ENCODE results near the gene KIF2A.

KIF2A gene

GRCh38 chr5:62419609-62420008 is 113.6 kb downstream of the KIF2A start:
- no peak for TF ChIP-seq CTCF (IDR thresholded peaks at IDR 0.05; ENCODE audit: low read length)
- no peak for TF ChIP-seq EZH2phosphoT487 (IDR thresholded peaks at IDR 0.05; ENCODE audit: low read length)
- no peak for TF ChIP-seq EZH2 (optimal IDR thresholded peaks at IDR 0.05; ENCODE audit: low read depth, low read length)
- Histone ChIP-seq H3K9me2 (replicated peaks; ENCODE audit: insufficient read depth, low read length) (no peaks in the 10 kb centered on the region), H2AFZ (ENCODE audit: low read length) (no peak overlapping the region), H4K20me1 (ENCODE audit: insufficient read depth, low read length) (no peaks in the 10 kb centered on the region; the same call in 1 of the 2 replicates), H3K79me2 (ENCODE audit: low read length) (peaks cover 99% of the 10 kb centered on the region), H3F3A (ENCODE audit: insufficient read depth, low read length) (0 out of 2 replicates have a peak, but pooled peaks cover 6% of the 10 kb centered on the region), H3K4me2 (ENCODE audit: low read depth, low read length) (no peak overlapping the region), H3K9me3 (replicated peaks; ENCODE audit: insufficient read depth, low read length) (no peaks in the 10 kb centered on the region), H3K9ac (ENCODE audit: low read length) (no peak overlapping the region), H3K36me3 (replicated peaks; ENCODE audit: insufficient read depth, low read length) (no peaks in the 10 kb centered on the region), H3K27me3 (replicated peaks; ENCODE audit: insufficient read depth, low read length) (no peaks in the 10 kb centered on the region), H3K4me3 (ENCODE audit: low read length) (no peak overlapping the region), H3K4me1 (ENCODE audit: low read length) (peaks cover under 1% of the 10 kb centered on the region; the same call in 1 of the 2 replicates), H3K27ac (ENCODE audit: low read length) (no peak overlapping the region)
- no peak for DNase-seq

GRCh38 chr5:62421414-62421813 is 115.4 kb downstream of the KIF2A start:
- Histone ChIP-seq H3K9me3 (replicated peaks; ENCODE audit: insufficient read depth, low read length) (no peaks in the 10 kb centered on the region), H3K27ac (ENCODE audit: low read length) (no peak overlapping the region), H3K27me3 (replicated peaks; ENCODE audit: insufficient read depth, low read length) (no peaks in the 10 kb centered on the region), H3K36me3 (replicated peaks; ENCODE audit: insufficient read depth, low read length) (no peaks in the 10 kb centered on the region), H3K79me2 (ENCODE audit: low read length) (peaks cover 99% of the 10 kb centered on the region), H3K4me2 (ENCODE audit: low read depth, low read length) (no peak overlapping the region), H3F3A (ENCODE audit: insufficient read depth, low read length) (0 out of 2 replicates have a peak, but pooled peaks cover 6% of the 10 kb centered on the region), H3K4me1 (ENCODE audit: low read length) (no peaks in the 10 kb centered on the region), H3K9ac (ENCODE audit: low read length) (no peak overlapping the region), H3K4me3 (ENCODE audit: low read length) (no peak overlapping the region), H3K9me2 (replicated peaks; ENCODE audit: insufficient read depth, low read length) (no peaks in the 10 kb centered on the region), H4K20me1 (ENCODE audit: insufficient read depth, low read length) (no peaks in the 10 kb centered on the region; the same call in 1 of the 2 replicates), H2AFZ (ENCODE audit: low read length) (no peak overlapping the region)
- TF ChIP-seq EZH2phosphoT487 (IDR thresholded peaks at IDR 0.05; ENCODE audit: low read length) (no peak), EZH2 (optimal IDR thresholded peaks at IDR 0.05; ENCODE audit: low read depth, low read length) (no peak), CTCF (IDR thresholded peaks at IDR 0.05; ENCODE audit: low read length) (no peak)
- DNase-seq, result no peak

- TF ChIP-seq EZH2phosphoT487 (IDR thresholded peaks at IDR 0.05; ENCODE audit: low read length) (no peak), EZH2 (optimal IDR thresholded peaks at IDR 0.05; ENCODE audit: low read depth, low read length) (no peak), CTCF (IDR thresholded peaks at IDR 0.05; ENCODE audit: low read length) (no peak)
- no peaks in the 10 kb centered on the region for H3K4me1 ChIP-seq (ENCODE audit: low read length)
- no peak overlapping the region for H3K4me2 ChIP-seq (ENCODE audit: low read depth, low read length)
- H3K79me2 ChIP-seq (ENCODE audit: low read length), result peaks cover 96% of the 10 kb centered on the region
- no peak overlapping the region for H3K4me3 ChIP-seq (ENCODE audit: low read length)
- H3K27ac ChIP-seq (ENCODE audit: low read length), result no peak overlapping the region
- H3K36me3 ChIP-seq (replicated peaks; ENCODE audit: insufficient read depth, low read length), result no peaks in the 10 kb centered on the region
- H4K20me1 ChIP-seq (ENCODE audit: insufficient read depth, low read length), result no peaks in the 10 kb centered on the region; the same call in 1 of the 2 replicates
- no peaks in the 10 kb centered on the region for H3K9me2 ChIP-seq (replicated peaks; ENCODE audit: insufficient read depth, low read length)
- no peak overlapping the region for H2AFZ ChIP-seq (ENCODE audit: low read length)
- DNase-seq, result no peak
- H3K9ac ChIP-seq (ENCODE audit: low read length), result no peak overlapping the region
- H3K27me3 ChIP-seq (replicated peaks; ENCODE audit: insufficient read depth, low read length), result no peaks in the 10 kb centered on the region
- no peaks in the 10 kb centered on the region for H3K9me3 ChIP-seq (replicated peaks; ENCODE audit: insufficient read depth, low read length)
- 0 out of 2 replicates have a peak, but pooled peaks cover 6% of the 10 kb centered on the region for H3F3A ChIP-seq (ENCODE audit: insufficient read depth, low read length)
These were observed 118.8 kb downstream of the KIF2A start for GRCh38 chr5:62424763-62425162.

Data from MM.1S (cell line).